Lower leg skin (tissue), 4 donors: ENCODE data around the gene CPSF3. TPM values are rescaled to one million over a fixed set of nuclear protein-coding genes. Genes with fewer than 3 reads are reported as not detected.
A peak's percentile ranks its signal among the peaks of the same experiment; 100 is the strongest.
"Not testable (repeated sequence)": the region's sequence is repeated elsewhere in the genome, so short reads cannot be mapped to it uniquely, and the experiment has no call there.

Experiments used
- DNase-seq, 2 donors: peaks; one replicate each; pipeline ENCODE4 v3.0.0-alpha.2; 2019; ENCODE audit warnings: low spot score in 2 of 2
- H3K4me3 ChIP-seq: fragments of 200-600 bp; sonication (generic); 2 replicates; pipeline ENCODE4 v1.5.1; 2017; ENCODE audit warnings: mild to moderate bottlenecking, low read depth; ENCODE audit not compliant: poor library complexity, severe bottlenecking
- CTCF ChIP-seq, 3 donors: fragments of 450-650 bp; IDR thresholded peaks; one replicate each; pipeline ENCODE4 v1.5.1; 2016; ENCODE audit warnings: antibody characterized with exemption in 3 of 3, mild to moderate bottlenecking in 3 of 3, moderate library complexity in 2 of 3
- POLR2A ChIP-seq, 2 donors: fragments of 450-650 bp; IDR thresholded peaks; one replicate each; pipeline ENCODE4 v1.6.1; 2016 to 2017; ENCODE audit warnings: antibody characterized with exemption in 2 of 2, mild to moderate bottlenecking in 1 of 2, moderate library complexity in 1 of 2
- WGBS, 2 donors: methylation state at CpG; one replicate each; pipeline ENCODE4 v1.1.5; 2018; 5-methylcytosine and 5-hydroxymethylcytosine counted together
- intact Hi-C: fragments of 100-400 bp; cut with DNase I; formaldehyde crosslinking; loops from one replicate; pipeline ENCODE4 v1.15.0; 2023; ENCODE audit warnings: low total_unique reads
- total RNA-seq, 4 donors: library from RNA; depleted of rRNA; stranded (reverse); fragments of >200 nt; gene quantifications; one replicate each; pipeline ENCODE4 v1.1.0, GENCODE V29; 2016

The CPSF3 gene
- total RNA-seq, 4 donors from 2014 or later: 23.0 to 34.1 (median 26.2) TPM

DNA sequence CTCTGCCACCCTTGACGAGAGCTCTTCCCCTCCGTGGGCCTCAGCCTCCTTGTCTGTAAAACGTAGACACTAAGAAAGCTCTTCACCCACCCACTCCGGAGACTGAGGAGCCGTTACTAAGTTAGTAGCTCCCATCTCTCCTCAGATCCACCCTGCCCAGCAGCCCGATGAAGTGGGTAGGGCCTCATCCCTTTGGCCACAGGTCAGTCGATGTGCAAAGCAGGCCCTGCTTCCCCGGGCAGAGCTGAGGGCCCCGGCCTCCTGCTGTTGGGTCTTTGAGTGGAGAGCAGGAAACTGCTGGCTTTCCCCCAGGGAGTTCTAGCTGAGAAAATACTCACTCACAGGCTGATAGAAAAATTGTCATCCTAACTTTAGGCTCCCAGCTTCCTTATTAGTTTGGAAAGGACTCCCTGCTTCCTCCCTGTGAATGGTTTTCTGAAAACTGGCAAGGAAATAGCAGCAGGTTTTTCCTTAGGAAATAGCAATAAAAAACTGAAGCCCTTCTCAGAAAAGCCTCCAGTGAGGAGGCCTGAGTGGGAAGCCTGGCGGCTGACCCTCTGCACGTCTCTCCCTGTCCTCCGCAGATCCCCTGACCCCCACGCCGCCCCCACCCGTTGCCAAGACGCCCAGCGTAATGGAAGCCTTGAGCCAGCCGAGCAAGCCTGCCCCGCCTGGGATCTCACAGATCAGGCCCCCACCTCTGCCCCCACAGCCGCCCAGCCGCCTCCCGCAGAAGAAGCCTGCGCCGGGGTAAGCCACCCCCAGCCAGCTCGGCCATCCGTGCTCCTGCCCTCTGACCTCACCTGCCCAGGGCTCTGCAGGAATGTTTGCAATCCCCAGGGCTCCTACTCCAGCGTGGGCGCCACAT is 30.3 kb upstream of the CPSF3 start:
- intact Hi-C loops: no loop called here
- WGBS, 2 donors: 68 to 78% methylated on average over 24 to 28 of the region's 28 CpGs
- DNase-seq: no peak
- no peak overlapping the region for H3K4me3 ChIP-seq
- no peak for TF ChIP-seq CTCF (IDR thresholded peaks at IDR 0.05)
- no peak for TF ChIP-seq POLR2A (IDR thresholded peaks at IDR 0.05)

DNA sequence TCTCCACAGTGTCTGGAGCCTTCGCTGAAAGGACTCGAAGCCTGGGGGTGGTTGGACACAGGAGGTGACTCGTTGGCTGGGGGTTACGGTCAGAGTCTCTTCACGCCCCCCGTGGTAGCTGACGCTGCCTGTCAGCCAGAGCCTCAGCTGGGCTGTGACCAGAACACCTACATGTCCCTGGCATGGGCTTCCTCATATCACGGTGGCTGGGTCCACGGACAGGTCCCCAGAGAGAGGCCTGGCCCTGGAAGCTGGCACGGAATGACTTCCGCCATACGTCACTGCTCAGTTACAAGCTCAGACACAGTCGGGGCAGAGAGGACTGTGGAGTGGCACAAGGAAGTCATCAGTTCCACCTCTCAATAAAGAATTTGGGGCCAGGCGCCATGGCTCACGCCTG is 28.6 kb upstream of the CPSF3 start:
- 88 to 95% methylated on average over 15 of the region's 15 CpGs for WGBS, 2 donors
- DNase-seq: peak in 1 of 2 donors; percentile 80
- TF ChIP-seq CTCF (IDR thresholded peaks at IDR 0.05) (no peak), POLR2A (IDR thresholded peaks at IDR 0.05) (no peak)
- intact Hi-C loops: no loop called here
- H3K4me3 ChIP-seq: no peak overlapping the region

GRCh38 chr2:9397201-9397600 is 26.3 kb upstream of the CPSF3 start:
- intact Hi-C loops: no loop called here
- 94 to 95% methylated on average over 14 of the region's 14 CpGs for WGBS, 2 donors
- DNase-seq: peak in 1 of 2 donors; percentile 72
- H3K4me3 ChIP-seq: no peak overlapping the region
- no peak for TF ChIP-seq CTCF (IDR thresholded peaks at IDR 0.05)
- TF ChIP-seq POLR2A (IDR thresholded peaks at IDR 0.05): no peak

DNA sequence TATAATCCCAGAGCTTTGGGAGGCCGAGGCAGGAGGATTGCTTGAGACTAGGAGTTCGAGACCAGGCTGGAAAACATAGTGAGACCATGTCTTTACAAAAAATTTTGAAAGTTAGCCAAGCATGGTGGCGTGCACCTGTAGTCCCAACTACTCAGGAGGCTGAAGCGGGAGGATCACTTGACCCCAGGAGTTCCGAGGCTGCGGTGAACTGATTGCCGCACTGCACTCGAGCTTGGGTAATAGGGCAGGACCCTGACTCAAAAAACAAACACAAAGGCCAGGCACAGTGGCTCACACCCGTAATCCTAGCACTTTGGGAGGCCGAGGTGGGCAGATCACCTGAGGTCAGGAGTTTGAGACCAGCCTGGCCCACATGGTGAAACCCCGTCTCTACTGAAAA is 25.2 kb upstream of the CPSF3 start:
- peak in 1 of 2 donors; percentile 75 for DNase-seq

DNA sequence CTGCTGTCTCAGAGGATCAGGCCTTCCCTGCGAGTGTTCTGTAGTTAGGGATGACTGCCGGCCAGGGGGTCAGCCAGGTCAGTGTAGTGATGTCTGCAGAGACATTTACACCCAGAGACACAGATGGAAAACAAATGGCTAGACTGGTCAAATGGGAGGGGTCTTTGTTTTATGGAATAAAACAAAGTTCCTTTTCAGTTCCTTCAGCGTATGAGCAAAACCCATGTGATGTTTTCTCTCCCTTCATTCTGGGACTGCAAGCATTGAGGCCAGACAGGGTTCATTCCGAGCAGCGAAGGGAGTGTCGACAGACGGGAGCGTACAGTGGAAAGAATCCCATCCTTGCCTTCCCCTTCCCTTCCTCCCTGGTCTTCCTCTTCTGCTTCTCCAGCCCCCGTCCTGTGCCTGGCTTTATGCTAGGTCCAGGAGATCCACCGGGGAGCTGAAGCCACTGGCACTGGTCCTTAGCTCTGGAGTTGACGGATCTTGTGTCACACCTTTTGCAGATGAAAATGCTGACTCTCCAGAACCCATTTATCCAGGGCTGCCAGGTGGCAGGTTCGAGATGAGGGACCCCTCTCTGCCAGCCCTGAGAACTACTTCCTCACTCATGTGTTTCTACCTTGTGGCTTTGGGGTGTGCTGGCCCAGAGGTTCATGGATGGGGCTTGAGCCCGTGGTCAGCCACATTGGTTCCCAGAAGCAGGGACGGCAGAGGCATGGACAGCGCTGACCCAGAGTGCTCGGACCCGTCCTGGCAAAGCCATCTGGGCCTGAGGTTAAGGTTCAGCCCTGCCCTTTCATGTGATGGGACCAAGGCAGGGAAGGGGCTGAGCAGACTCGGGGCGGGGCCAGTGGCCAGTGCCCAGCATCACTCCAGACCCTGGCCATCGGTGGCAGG is 24.3 kb upstream of the CPSF3 start:
- no peak for TF ChIP-seq CTCF (IDR thresholded peaks at IDR 0.05)
- no peak for TF ChIP-seq POLR2A (IDR thresholded peaks at IDR 0.05)
- intact Hi-C loops: no loop called here
- no peak overlapping the region for H3K4me3 ChIP-seq
- DNase-seq: peak; percentile 47 to 89
- WGBS, 2 donors: 75 to 77% methylated on average over 16 to 20 of the region's 20 CpGs

More for the DNA sequence above, 25.2 kb upstream of the CPSF3 start:
- 96 to 97% methylated on average over 11 of the region's 11 CpGs for WGBS, 2 donors
- H3K4me3 ChIP-seq, intact Hi-C loops: not testable (repeated sequence)
